Measurements from ENCODE around the gene COL6A3. TPM values are rescaled to one million over a fixed set of nuclear protein-coding genes. Genes with fewer than 3 reads are reported as not detected.

The COL6A3 gene
- total and polyA plus RNA-seq, 7 donors, result 15.5 to 75.2 (median 59.1) TPM

- H3K27ac ChIP-seq, result peak overlapping the region; percentile 30
- H3K9me3 ChIP-seq, result no peaks in the 10 kb centered on the region
- no peak for TF ChIP-seq CTCF (IDR thresholded peaks at IDR 0.05)
- no peaks in the 10 kb centered on the region for H3K36me3 ChIP-seq (ENCODE audit: insufficient read depth in 1 of 2, low read depth in 1 of 2)
- ATAC-seq, result peak in 3 of 4 donors; percentile 48 to 62 (median 62)
- no peak overlapping the region for H3K4me3 ChIP-seq
- H3K4me1 ChIP-seq, result peaks cover 22% of the 10 kb centered on the region
- whole genome bisulfite sequencing, 3 donors, result 43 to 58% (median 51%) methylated on average over 11 of the region's 11 CpGs
- H3K27me3 ChIP-seq (ENCODE audit: insufficient read depth in 3 of 3, low read length in 2 of 3), result no peaks in the 10 kb centered on the region
- intact Hi-C loops (cut with DNase I), result no loop called here
- DNase-seq, result peak; percentile 80 to 91
Observed at GRCh38 chr2:237320801-237321560, 93.0 kb downstream of the COL6A3 start.

- H3K9me3 ChIP-seq, result no peaks in the 10 kb centered on the region
- no peak for TF ChIP-seq CTCF (IDR thresholded peaks at IDR 0.05)
- no peaks in the 10 kb centered on the region for H3K36me3 ChIP-seq (ENCODE audit: insufficient read depth in 1 of 2, low read depth in 1 of 2)
- intact Hi-C loops (cut with DNase I), result loop anchor here (5.0 to 10.0 kb wide), 2 partner anchors 82 to 85 kb away; no protein-coding TSS in a partner anchor
- 90 to 94% (median 93%) methylated on average over 4 of the region's 4 CpGs for WGBS, 3 donors
- H3K4me1 ChIP-seq, result peaks cover 27% of the 10 kb centered on the region
- ATAC-seq (no peak), DNase-seq (no peak)
- H3K4me3 ChIP-seq, result no peak overlapping the region
- no peaks in the 10 kb centered on the region for H3K27me3 ChIP-seq (ENCODE audit: insufficient read depth in 3 of 3, low read length in 2 of 3)
- H3K27ac ChIP-seq, result no peak overlapping the region
Observed at GRCh38 chr2:237319887-237320286, 94.1 kb downstream of the COL6A3 start.

GRCh38 chr2:237319086-237319820 is 94.7 kb downstream of the COL6A3 start:
- no peaks in the 10 kb centered on the region for H3K36me3 ChIP-seq (ENCODE audit: insufficient read depth in 1 of 2, low read depth in 1 of 2)
- 89 to 92% (median 90%) methylated on average over 15 of the region's 15 CpGs for WGBS, 3 donors

GRCh38 chr2:237316339-237316738 is 97.6 kb downstream of the COL6A3 start:
- no peak for DNase-seq
- 90 to 93% (median 92%) methylated on average over 6 of the region's 6 CpGs for WGBS, 3 donors
- Histone ChIP-seq H3K9me3 (no peaks in the 10 kb centered on the region), H3K4me3 (no peak overlapping the region), H3K4me1 (peaks cover 35% of the 10 kb centered on the region), H3K27me3 (ENCODE audit: insufficient read depth in 3 of 3, low read length in 2 of 3) (no peaks in the 10 kb centered on the region), H3K36me3 (ENCODE audit: insufficient read depth in 1 of 2, low read depth in 1 of 2) (no peaks in the 10 kb centered on the region), H3K27ac (peak overlapping the region; percentile 82)
- intact Hi-C loops (cut with DNase I), result loop anchor here (5.0 to 10.0 kb wide), 2 partner anchors 86 to 88 kb away; no protein-coding TSS in a partner anchor
- ATAC-seq, result peak in 1 of 4 donors; percentile 19
- TF ChIP-seq CTCF (IDR thresholded peaks at IDR 0.05), result no peak

More at GRCh38 chr2:237319086-237319820, 94.7 kb downstream of the COL6A3 start:
- Histone ChIP-seq H3K4me3 (no peak overlapping the region), H3K4me1 (peaks cover 31% of the 10 kb centered on the region), H3K27ac (no peak overlapping the region), H3K9me3 (no peaks in the 10 kb centered on the region), H3K27me3 (ENCODE audit: insufficient read depth in 3 of 3, low read length in 2 of 3) (no peaks in the 10 kb centered on the region)
- no peak for ATAC-seq
- TF ChIP-seq CTCF (IDR thresholded peaks at IDR 0.05), result no peak
- intact Hi-C loops (cut with DNase I), result loop anchor here (5.0 to 10.0 kb wide), 2 partner anchors 83 to 86 kb away; no protein-coding TSS in a partner anchor
- DNase-seq, result no peak
